Neuronal stem cell (in vitro differentiated cells): ENCODE data around the gene RFC2.
A peak's percentile ranks its signal among the peaks of the same experiment; 100 is the strongest.
"Not testable (repeated sequence)": the region's sequence is repeated elsewhere in the genome, so short reads cannot be mapped to it uniquely, and the experiment has no call there.

Experiments used
- DNase-seq: peaks from one replicate; pipeline ENCODE4 v3.0.0-alpha.2; 2013; ENCODE audit warnings: low spot score
- H2AFZ ChIP-seq: one replicate; pipeline ENCODE4 v1.6.1; 2013; ENCODE audit warnings: mild to moderate bottlenecking, low read length, inconsistent platforms
- H2AK5ac ChIP-seq: 2 replicates; pipeline ENCODE4 v1.6.1; 2013; ENCODE audit warnings: low read depth, mild to moderate bottlenecking, inconsistent platforms, low read length, moderate library complexity, mixed read lengths
- H2BK120ac ChIP-seq: 2 replicates; pipeline ENCODE4 v1.6.1; 2013; ENCODE audit warnings: low read depth, mild to moderate bottlenecking, inconsistent platforms, low read length, moderate library complexity, mixed read lengths
- H2BK12ac ChIP-seq: one replicate; pipeline ENCODE4 v1.6.1; 2013; ENCODE audit warnings: low read length, inconsistent platforms
- H2BK15ac ChIP-seq: 2 replicates; pipeline ENCODE4 v1.6.1; 2013; ENCODE audit warnings: mild to moderate bottlenecking, low read length, inconsistent platforms, mixed read lengths
- H2BK5ac ChIP-seq: one replicate; pipeline ENCODE4 v1.6.1; 2013; ENCODE audit warnings: inconsistent platforms, mild to moderate bottlenecking, low read length, moderate library complexity
- H3K14ac ChIP-seq: one replicate; pipeline ENCODE4 v1.6.1; 2013; ENCODE audit warnings: low read length, inconsistent platforms
- H3K18ac ChIP-seq: 2 replicates; pipeline ENCODE4 v1.6.1; 2013; ENCODE audit warnings: low read length, inconsistent platforms
- H3K23ac ChIP-seq: 2 replicates; pipeline ENCODE4 v1.6.1; 2013; ENCODE audit warnings: low read depth, mild to moderate bottlenecking, mixed read lengths, low read length, inconsistent platforms; ENCODE audit not compliant: poor library complexity
- H3K27ac ChIP-seq: replicated peaks from 3 replicates; pipeline ENCODE4 v1.5.1; 2013; ENCODE audit warnings: low read length, inconsistent platforms
- H3K27me3 ChIP-seq, 3 experiments: 2 replicates each; pipeline ENCODE4 v1.6.1; 2013; ENCODE audit warnings: low read length in 3 of 3, mild to moderate bottlenecking in 2 of 3, inconsistent platforms in 1 of 3, low read depth in 1 of 3, mixed read lengths in 1 of 3, moderate library complexity in 1 of 3; ENCODE audit not compliant: control insufficient read depth in 3 of 3, insufficient read depth in 3 of 3
- H3K36me3 ChIP-seq, 2 donors: replicated peaks in 1 of 2; 2 replicates each; pipeline ENCODE4 v1.6.1; 2013; ENCODE audit warnings: low read length in 2 of 2; ENCODE audit not compliant: control insufficient read depth in 2 of 2, insufficient read depth in 2 of 2
- H3K4ac ChIP-seq: 2 replicates; pipeline ENCODE4 v1.6.1; 2013; ENCODE audit warnings: inconsistent platforms, mild to moderate bottlenecking, low read length, moderate library complexity
- H3K4me1 ChIP-seq, 2 donors: 1 replicate in 1 of 2; 2 replicates in 1 of 2; pipeline ENCODE4 v1.6.1; 2013; ENCODE audit warnings: low read length in 2 of 2, low read depth in 1 of 2; ENCODE audit not compliant: control insufficient read depth in 2 of 2, insufficient read depth in 1 of 2
- H3K4me2 ChIP-seq: one replicate; pipeline ENCODE4 v1.6.1; 2013; ENCODE audit warnings: mild to moderate bottlenecking, low read length, inconsistent platforms; ENCODE audit not compliant: insufficient read depth, poor library complexity, severe bottlenecking
- H3K4me3 ChIP-seq, 2 donors: 2 replicates each; pipeline ENCODE4 v1.5.1; 2013; ENCODE audit warnings: low read length in 2 of 2, mild to moderate bottlenecking in 2 of 2, inconsistent platforms in 1 of 2, moderate library complexity in 1 of 2
- H3K79me1 ChIP-seq: one replicate; pipeline ENCODE4 v1.6.1; 2013; ENCODE audit warnings: low read depth, mild to moderate bottlenecking, inconsistent platforms, low read length, moderate library complexity
- H3K9ac ChIP-seq: one replicate; pipeline ENCODE4 v1.6.1; 2013; ENCODE audit warnings: mild to moderate bottlenecking, low read depth, low read length, inconsistent platforms; ENCODE audit not compliant: poor library complexity
- H3K9me3 ChIP-seq, 2 donors: replicated peaks in 1 of 2; 2 replicates each; pipeline versions ENCODE3 to v1.6.1; 2013; ENCODE audit warnings: low read length in 2 of 2, mild to moderate bottlenecking in 2 of 2, inconsistent platforms in 1 of 2, low read depth in 1 of 2, mixed read lengths in 1 of 2, moderate library complexity in 1 of 2; ENCODE audit not compliant: control insufficient read depth in 2 of 2, insufficient read depth in 1 of 2
- H4K8ac ChIP-seq: one replicate; pipeline ENCODE4 v1.6.1; 2013; ENCODE audit warnings: low read depth, mild to moderate bottlenecking, inconsistent platforms, low read length, moderate library complexity
- H4K91ac ChIP-seq: one replicate; pipeline ENCODE4 v1.6.1; 2013; ENCODE audit warnings: low read length, low read depth, mild to moderate bottlenecking, inconsistent platforms; ENCODE audit not compliant: poor library complexity
- WGBS, 2 donors: extraction: QIAGEN DNeasy Blood & Tissue Kit; methylation state at CpG; one replicate each; pipeline ENCODE4 v1.1.7; 2013; ENCODE audit warnings: missing lambda C conversion rate in 2 of 2, mixed read lengths in 1 of 2; ENCODE audit not compliant: insufficient read length in 2 of 2, insufficient replicate concordance in 1 of 2; ENCODE audit errors: extremely low coverage in 2 of 2; 5-methylcytosine and 5-hydroxymethylcytosine counted together

RFC2 gene

DNA sequence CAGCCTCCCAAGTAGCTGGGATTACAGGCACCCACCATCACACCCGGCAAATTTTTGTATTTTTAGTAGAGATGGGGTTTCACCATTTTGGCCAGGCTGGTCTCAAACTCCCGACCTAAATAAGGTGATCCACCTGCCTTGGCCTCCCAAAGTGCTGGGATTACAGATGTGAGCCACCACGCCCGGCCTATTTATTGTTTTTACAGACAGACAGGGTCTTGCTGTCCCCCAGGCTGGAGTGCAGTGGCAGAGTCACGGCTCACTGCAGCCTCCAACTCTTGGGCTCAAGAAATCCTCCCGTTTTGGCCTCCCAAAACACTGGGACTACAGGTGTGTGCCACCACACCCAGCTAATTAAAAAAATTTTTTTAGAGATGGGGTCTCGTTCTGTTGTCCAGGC is 46.0 kb downstream of the RFC2 start:
- not testable (repeated sequence) for H3K9ac ChIP-seq, H3K27me3 ChIP-seq, H2BK12ac ChIP-seq, H3K27ac ChIP-seq, H3K23ac ChIP-seq, H3K18ac ChIP-seq, H3K9me3 ChIP-seq, H3K4me1 ChIP-seq, H4K91ac ChIP-seq, H2AK5ac ChIP-seq, H4K8ac ChIP-seq, H3K4ac ChIP-seq, H2BK120ac ChIP-seq, H2BK5ac ChIP-seq, H3K4me2 ChIP-seq, H3K79me1 ChIP-seq, H3K4me3 ChIP-seq, H2BK15ac ChIP-seq, H3K14ac ChIP-seq, H3K36me3 ChIP-seq, DNase-seq, H2AFZ ChIP-seq
- WGBS, 2 donors, result no CpG with 5 or more reads among the region's 7 CpGs

DNA sequence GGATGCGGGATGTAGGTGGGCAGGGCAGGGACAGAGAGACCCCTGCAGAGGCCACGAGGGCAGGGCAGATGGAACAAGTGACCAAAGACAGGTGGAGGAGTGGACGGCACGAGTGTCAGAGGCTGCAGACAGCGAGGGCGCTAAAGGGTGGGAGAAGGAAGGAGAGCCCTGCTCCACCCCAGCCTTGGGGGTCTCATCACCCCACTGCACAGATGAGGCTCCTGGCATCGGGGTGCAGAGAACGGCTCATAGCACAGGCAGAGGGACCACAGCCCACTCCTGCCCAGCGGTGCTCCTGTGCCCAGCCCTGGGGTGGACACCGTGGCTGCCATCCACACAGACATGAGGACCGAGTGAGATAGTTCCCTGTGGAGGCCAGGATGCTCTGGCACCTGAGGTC is 46.6 kb downstream of the RFC2 start:
- no CpG with 5 or more reads among the region's 11 CpGs for WGBS, 2 donors
- H3K4me3 ChIP-seq, result peak overlapping the region in 1 of 2 donors; percentile 38
- no peak overlapping the region for H3K4ac ChIP-seq

DNA sequence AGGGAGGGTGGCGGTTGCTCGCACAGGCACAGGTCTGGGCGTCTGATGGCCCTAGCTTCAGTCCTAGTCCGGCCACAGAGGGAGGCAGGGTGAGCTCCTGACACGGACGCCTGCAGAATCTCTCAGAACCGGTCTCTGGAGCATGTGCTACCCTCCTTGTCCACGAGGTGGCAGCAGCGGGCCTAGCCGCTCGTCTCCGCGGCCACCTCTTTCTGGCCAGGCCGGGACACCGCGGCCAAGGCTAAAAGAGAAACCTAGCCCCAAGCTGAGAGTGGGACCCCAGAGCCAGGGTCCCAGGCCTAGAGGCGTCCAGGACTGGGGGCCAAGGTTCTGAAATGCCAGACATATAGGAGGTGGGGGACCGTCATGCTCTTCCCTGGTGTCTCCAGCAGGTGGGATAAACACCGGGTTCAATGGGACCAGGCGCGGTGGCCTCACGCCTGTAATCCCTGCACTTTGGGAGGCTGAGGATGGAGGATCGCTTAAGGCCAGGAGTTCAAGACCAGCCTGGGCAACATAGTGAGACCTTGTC is 47.5 kb downstream of the RFC2 start:
- H3K23ac ChIP-seq, result peak overlapping the region; percentile 45
- WGBS, 2 donors, result no CpG with 5 or more reads among the region's 23 CpGs
- no peak overlapping the region for H3K4me2 ChIP-seq
- no peak overlapping the region for H3K4me3 ChIP-seq
- peak overlapping the region; percentile 92 for H3K18ac ChIP-seq
- no peak overlapping the region for H4K8ac ChIP-seq
- H3K27ac ChIP-seq, result no peak overlapping the region
- H2AFZ ChIP-seq, result peak overlapping the region; percentile 82
- H4K91ac ChIP-seq, result no peak overlapping the region
- peak; percentile 78 for DNase-seq
- no peaks in the 10 kb centered on the region for H3K79me1 ChIP-seq
- no peaks in the 10 kb centered on the region for H3K36me3 ChIP-seq
- H2BK15ac ChIP-seq, result no peak overlapping the region
- H3K14ac ChIP-seq, result no peak overlapping the region
- no peak overlapping the region for H2BK5ac ChIP-seq
- no peaks in the 10 kb centered on the region for H3K27me3 ChIP-seq
- no peak overlapping the region for H2BK12ac ChIP-seq
- H2AK5ac ChIP-seq, result no peak overlapping the region
- peak overlapping the region; percentile 76 for H3K9ac ChIP-seq
- H3K9me3 ChIP-seq, result no peaks in the 10 kb centered on the region
- H3K4ac ChIP-seq, result no peak overlapping the region
- H2BK120ac ChIP-seq, result no peak overlapping the region
- peaks cover 0 to 1% of the 10 kb centered on the region in 2 donors for H3K4me1 ChIP-seq

More for the DNA sequence above, 46.6 kb downstream of the RFC2 start:
- Histone ChIP-seq H3K18ac (peak overlapping the region; percentile 15), H3K79me1 (no peaks in the 10 kb centered on the region), H2AK5ac (no peak overlapping the region), H4K91ac (no peak overlapping the region), H3K14ac (no peak overlapping the region), H3K4me2 (no peak overlapping the region), H4K8ac (no peak overlapping the region), H3K27me3 (no peaks in the 10 kb centered on the region), H3K4me1 (peaks cover 0 to 1% of the 10 kb centered on the region in 2 donors), H3K9me3 (no peaks in the 10 kb centered on the region), H2BK120ac (no peak overlapping the region), H2BK15ac (no peak overlapping the region), H3K23ac (no peak overlapping the region), H3K27ac (no peak overlapping the region), H3K9ac (no peak overlapping the region), H3K36me3 (no peaks in the 10 kb centered on the region), H2BK5ac (no peak overlapping the region), H2BK12ac (no peak overlapping the region), H2AFZ (no peak overlapping the region)
- no peak for DNase-seq

DNA sequence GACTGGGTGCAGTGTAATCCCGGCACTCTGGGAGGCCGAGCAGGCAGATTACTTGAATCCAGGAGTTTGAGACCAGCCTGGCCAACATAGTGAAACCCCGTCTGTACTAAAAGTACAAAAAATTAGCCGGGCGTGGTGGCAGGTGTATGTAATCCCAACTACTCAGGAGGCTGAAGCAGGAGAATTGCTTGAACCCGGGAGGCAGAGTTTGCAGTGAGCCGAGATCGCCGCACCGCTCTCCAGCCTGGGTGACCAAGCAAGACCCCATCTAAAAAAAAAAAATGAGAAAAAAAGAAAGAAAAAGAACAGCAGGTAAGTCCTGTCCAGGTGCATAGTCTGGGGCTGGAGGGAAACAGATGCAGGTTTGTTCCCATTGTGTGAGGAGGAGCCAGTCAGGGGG is 48.1 kb downstream of the RFC2 start:
- H3K4ac ChIP-seq, H3K9ac ChIP-seq, H3K4me3 ChIP-seq, H3K4me1 ChIP-seq, H4K8ac ChIP-seq, H3K18ac ChIP-seq, H4K91ac ChIP-seq, H3K4me2 ChIP-seq, H2BK15ac ChIP-seq, H3K79me1 ChIP-seq, H2BK12ac ChIP-seq, H3K27ac ChIP-seq, DNase-seq, H2BK120ac ChIP-seq, H2BK5ac ChIP-seq, H2AK5ac ChIP-seq, H3K14ac ChIP-seq, H3K36me3 ChIP-seq, H3K9me3 ChIP-seq, H3K27me3 ChIP-seq: not testable (repeated sequence)
- Histone ChIP-seq H3K23ac (peak overlapping the region; percentile 45), H2AFZ (peak overlapping the region; percentile 82)
- WGBS, 2 donors, result no CpG with 5 or more reads among the region's 10 CpGs
